PC-3 (cell line): ENCODE measurements around the gene LRP2. TPM values are rescaled to one million over a fixed set of nuclear protein-coding genes. Genes with fewer than 3 reads are reported as not detected.

Source experiments
- ATAC-seq: fragments of 200-7000 bp; cut with Tn5 transposase; 2 replicates; pipeline ENCODE4 v1.9.1; 2020; ENCODE audit warnings: mild to moderate bottlenecking, moderate library complexity
- BruUV-seq: library from RNA; stranded (reverse); fragments of 400-500 nt; replicated peaks from 2 replicates; lab custom pipeline; 2021; lab: Mats Ljungman, UMichigan
- CTCF ChIA-PET: fragments of 300-600 bp; sonication (Branson Sonifier 250); formaldehyde crosslinking; loops from one replicate; lab custom pipeline; 2022; ENCODE audit warnings: antibody characterized with exemption; lab: Charles Lee
- POLR2A ChIA-PET: fragments of 300-600 bp; sonication (Branson Sonifier 250); formaldehyde crosslinking; loops from one replicate; lab custom pipeline; 2022; ENCODE audit warnings: antibody characterized with exemption; ENCODE audit not compliant: unreplicated experiment; lab: Charles Lee
- DNase-seq: peaks from one replicate; pipeline ENCODE4 v3.0.0-alpha.2; 2015
- H2AFZ ChIP-seq: fragments of 300-600 bp; sonication (generic); 2 replicates; pipeline ENCODE4 v1.6.0; 2016; ENCODE audit warnings: antibody characterized with exemption, low read length
- H3F3A ChIP-seq: fragments of 300-600 bp; sonication (generic); one replicate; pipeline ENCODE4 v1.6.0; 2017; ENCODE audit warnings: antibody characterized with exemption, low read length, control low read depth, mild to moderate bottlenecking; ENCODE audit not compliant: unreplicated experiment
- H3K27ac ChIP-seq: fragments of 300-600 bp; sonication (generic); 2 replicates; pipeline ENCODE4 v1.5.1; 2016; ENCODE audit warnings: mild to moderate bottlenecking, low read length
- H3K27me3 ChIP-seq: fragments of 300-600 bp; sonication (generic); 2 replicates; pipeline ENCODE4 v1.6.1; 2016; ENCODE audit warnings: low read length, mixed read lengths
- H3K36me3 ChIP-seq: fragments of 300-600 bp; sonication (generic); 2 replicates; pipeline ENCODE4 v1.6.1; 2016; ENCODE audit warnings: low read depth, mixed run types, low read length, mixed read lengths
- H3K4me1 ChIP-seq: fragments of 300-600 bp; sonication (generic); 2 replicates; pipeline ENCODE4 v1.5.1; 2016; ENCODE audit warnings: low read length; ENCODE audit not compliant: insufficient read depth
- H3K4me2 ChIP-seq: fragments of 300-600 bp; sonication (generic); 2 replicates; pipeline ENCODE4 v1.6.0; 2016; ENCODE audit warnings: low read length
- H3K4me3 ChIP-seq: fragments of 300-600 bp; sonication (generic); 2 replicates; pipeline ENCODE4 v1.5.1; 2016; ENCODE audit warnings: mild to moderate bottlenecking, low read length, mixed read lengths
- H3K79me2 ChIP-seq: fragments of 300-600 bp; sonication (generic); 2 replicates; pipeline ENCODE4 v1.6.1; 2017; ENCODE audit warnings: low read length, mixed read lengths
- H3K9ac ChIP-seq: fragments of 300-600 bp; sonication (generic); 2 replicates; pipeline ENCODE4 v1.6.0; 2016; ENCODE audit warnings: mild to moderate bottlenecking, low read length
- H3K9me2 ChIP-seq: fragments of 300-600 bp; sonication (generic); replicated peaks from 2 replicates; pipeline ENCODE4 v1.6.1; 2016; ENCODE audit warnings: mixed run types, low read length, mixed read lengths
- H3K9me3 ChIP-seq: fragments of 300-600 bp; sonication (generic); 2 replicates; pipeline ENCODE4 v1.6.1; 2016; ENCODE audit warnings: low read length, mixed read lengths
- H4K20me1 ChIP-seq: fragments of 300-600 bp; sonication (generic); 2 replicates; pipeline ENCODE4 v1.6.1; 2016; ENCODE audit warnings: low read length, mixed read lengths
- EZH2 ChIP-seq: fragments of 300-600 bp; sonication (generic); IDR thresholded peaks from one replicate; pipeline ENCODE4 v1.6.1; 2017; ENCODE audit warnings: antibody characterized with exemption, mild to moderate bottlenecking, low read length; ENCODE audit not compliant: unreplicated experiment
- EZH2phosphoT487 ChIP-seq: fragments of 300-600 bp; sonication (generic); IDR thresholded peaks from 2 replicates; pipeline ENCODE4 v1.6.1; 2018; ENCODE audit warnings: mild to moderate bottlenecking, antibody characterized with exemption, low read length, borderline replicate concordance
- intact Hi-C: fragments of 100-400 bp; cut with micrococcal nuclease; formaldehyde crosslinking; loops from 2 replicates; pipeline ENCODE4 v1.9.0; 2023
- total RNA-seq: library from RNA; depleted of rRNA; stranded (reverse); fragments of >200 nt; gene quantifications from 2 replicates; pipeline ENCODE4 v1.2.3, GENCODE V29; 2014
- TF ChIP-seq, protein P1 (sequence below): fragments of 300-600 bp; sonication (generic); conservative IDR thresholded peaks from 2 replicates; pipeline ENCODE4 v1.5.1; 2017; ENCODE audit warnings: antibody characterized with exemption, low read depth, mild to moderate bottlenecking, low read length

LRP2 gene
- total RNA-seq, 1 experiment from 2014 or later, result not detected

- no peaks in the 10 kb centered on the region for H3F3A ChIP-seq
- H3K27ac ChIP-seq, result no peak overlapping the region
- intact Hi-C loops, result no loop called here
- H2AFZ ChIP-seq, result no peak overlapping the region
- no peaks in the 10 kb centered on the region for H3K4me1 ChIP-seq
- H4K20me1 ChIP-seq, result no peaks in the 10 kb centered on the region
- DNase-seq (no peak), ATAC-seq (no peak)
- TF ChIP-seq EZH2 (no peak), EZH2phosphoT487 (no peak)
- TF ChIP-seq, protein P1, sequence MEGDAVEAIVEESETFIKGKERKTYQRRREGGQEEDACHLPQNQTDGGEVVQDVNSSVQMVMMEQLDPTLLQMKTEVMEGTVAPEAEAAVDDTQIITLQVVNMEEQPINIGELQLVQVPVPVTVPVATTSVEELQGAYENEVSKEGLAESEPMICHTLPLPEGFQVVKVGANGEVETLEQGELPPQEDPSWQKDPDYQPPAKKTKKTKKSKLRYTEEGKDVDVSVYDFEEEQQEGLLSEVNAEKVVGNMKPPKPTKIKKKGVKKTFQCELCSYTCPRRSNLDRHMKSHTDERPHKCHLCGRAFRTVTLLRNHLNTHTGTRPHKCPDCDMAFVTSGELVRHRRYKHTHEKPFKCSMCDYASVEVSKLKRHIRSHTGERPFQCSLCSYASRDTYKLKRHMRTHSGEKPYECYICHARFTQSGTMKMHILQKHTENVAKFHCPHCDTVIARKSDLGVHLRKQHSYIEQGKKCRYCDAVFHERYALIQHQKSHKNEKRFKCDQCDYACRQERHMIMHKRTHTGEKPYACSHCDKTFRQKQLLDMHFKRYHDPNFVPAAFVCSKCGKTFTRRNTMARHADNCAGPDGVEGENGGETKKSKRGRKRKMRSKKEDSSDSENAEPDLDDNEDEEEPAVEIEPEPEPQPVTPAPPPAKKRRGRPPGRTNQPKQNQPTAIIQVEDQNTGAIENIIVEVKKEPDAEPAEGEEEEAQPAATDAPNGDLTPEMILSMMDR, result no peak
- no peaks in the 10 kb centered on the region for H3K36me3 ChIP-seq
- H3K4me3 ChIP-seq, result no peak overlapping the region
- no peaks in the 10 kb centered on the region for H3K9me3 ChIP-seq
- H3K27me3 ChIP-seq, result peaks cover 6% of the 10 kb centered on the region; the same call in 1 of the 2 replicates
- POLR2A ChIA-PET, result no interaction called here
- H3K9me2 ChIP-seq, result no peaks in the 10 kb centered on the region
- CTCF ChIA-PET, result no interaction called here
- no TSS peak for BruUV-seq
- no peaks in the 10 kb centered on the region for H3K79me2 ChIP-seq
- H3K9ac ChIP-seq, result no peak overlapping the region
- no peak overlapping the region for H3K4me2 ChIP-seq
These were observed 203.5 kb downstream of the LRP2 start for GRCh38 chr2:169158874-169159273.

DNA sequence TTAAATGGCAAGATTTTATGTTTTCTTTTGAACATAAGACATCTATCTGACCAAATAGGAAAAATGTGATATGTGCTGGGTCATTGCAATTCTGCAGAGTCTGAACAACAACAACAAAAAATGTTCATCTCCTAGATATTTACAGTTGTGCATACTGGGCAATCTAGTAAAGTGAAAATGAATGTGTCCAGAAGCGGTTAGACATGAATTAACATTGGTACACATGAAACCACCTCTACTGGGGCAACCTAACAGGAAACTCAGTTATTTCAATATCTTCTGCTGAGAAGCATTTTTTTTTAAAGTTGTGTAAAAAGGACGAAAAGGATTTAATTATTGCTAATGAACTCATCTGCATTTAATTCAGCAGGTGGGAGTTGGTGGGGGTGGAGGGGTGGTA lies 216.1 kb downstream of the LRP2 start:
- no peaks in the 10 kb centered on the region for H3K9me3 ChIP-seq
- H4K20me1 ChIP-seq, result no peaks in the 10 kb centered on the region
- no peak overlapping the region for H3K4me2 ChIP-seq
- POLR2A ChIA-PET, result no interaction called here
- no peaks in the 10 kb centered on the region for H3K79me2 ChIP-seq
- H3K27me3 ChIP-seq, result peaks cover 3% of the 10 kb centered on the region; the same call in 1 of the 2 replicates
- CTCF ChIA-PET, result no interaction called here
- H3K4me1 ChIP-seq, result no peaks in the 10 kb centered on the region
- no peak for ATAC-seq
- no peaks in the 10 kb centered on the region for H3F3A ChIP-seq
- H3K36me3 ChIP-seq, result no peaks in the 10 kb centered on the region
- DNase-seq, result no peak
- intact Hi-C loops, result no loop called here
- TF ChIP-seq EZH2 (no peak), EZH2phosphoT487 (no peak)
- no peaks in the 10 kb centered on the region for H3K9me2 ChIP-seq
- H3K27ac ChIP-seq, result no peak overlapping the region
- H2AFZ ChIP-seq, result no peak overlapping the region
- no TSS peak for BruUV-seq
- no peak overlapping the region for H3K4me3 ChIP-seq
- no peak overlapping the region for H3K9ac ChIP-seq

DNA sequence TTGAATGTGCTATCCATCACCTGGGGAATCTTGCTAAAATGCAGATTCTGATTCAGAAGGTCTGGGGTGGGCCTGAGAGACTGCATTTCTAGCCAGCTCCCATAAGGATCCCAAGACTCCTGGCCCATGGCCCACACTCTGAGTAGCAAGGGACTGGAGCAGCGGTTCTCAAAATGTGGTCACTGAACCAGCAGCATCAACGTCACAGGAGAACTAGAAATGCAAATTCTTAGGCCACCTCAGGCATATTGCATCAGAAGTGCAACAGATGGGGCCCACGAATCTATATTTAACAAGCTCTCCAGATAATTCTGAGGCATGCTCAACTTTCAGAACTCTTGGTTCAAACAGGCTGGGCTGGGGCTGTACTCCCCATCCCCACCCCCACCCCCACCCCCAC lies 218.3 kb downstream of the LRP2 start:
- ATAC-seq, result no peak
- Histone ChIP-seq H3K9ac (no peak overlapping the region), H3K9me3 (no peaks in the 10 kb centered on the region), H3K27ac (no peak overlapping the region), H3K36me3 (no peaks in the 10 kb centered on the region), H3K4me1 (no peaks in the 10 kb centered on the region), H4K20me1 (no peaks in the 10 kb centered on the region), H3K4me2 (no peak overlapping the region), H3F3A (no peaks in the 10 kb centered on the region), H3K27me3 (no peaks in the 10 kb centered on the region), H3K9me2 (no peaks in the 10 kb centered on the region), H2AFZ (no peak overlapping the region), H3K79me2 (no peaks in the 10 kb centered on the region), H3K4me3 (no peak overlapping the region)
- BruUV-seq, result no TSS peak
- ChIA-PET POLR2A (interaction anchor here (0.6 kb wide), 1 partner anchor 1849 kb away, joined by 5 read pairs; no protein-coding TSS in a partner anchor), CTCF (no interaction called here)
- intact Hi-C loops, result no loop called here
- DNase-seq, result no peak
- TF ChIP-seq, protein P1, result no peak
- TF ChIP-seq EZH2phosphoT487, result no peak
- no peak for TF ChIP-seq EZH2
